GM23248 (cell line): ENCODE data around the gene RYR3. TPM values are rescaled to one million over a fixed set of nuclear protein-coding genes. Genes with fewer than 3 reads are reported as not detected.

Experiments
- DNase-seq: peaks from one replicate; pipeline ENCODE4 v3.0.0-alpha.2; 2015
- H2AFZ ChIP-seq: fragments of 200-600 bp; sonication (generic); 2 replicates; pipeline ENCODE4 v1.6.1; 2016; ENCODE audit warnings: antibody characterized with exemption
- H3F3A ChIP-seq: fragments of 200-600 bp; sonication (generic); 2 replicates; pipeline ENCODE4 v1.6.1; 2016; ENCODE audit warnings: mild to moderate bottlenecking, antibody characterized with exemption, mixed run types; ENCODE audit not compliant: insufficient read depth
- H3K27ac ChIP-seq: fragments of 200-600 bp; sonication (generic); 2 replicates; pipeline ENCODE4 v1.5.1; 2016; ENCODE audit warnings: mild to moderate bottlenecking
- H3K27me3 ChIP-seq: fragments of 200-600 bp; sonication (generic); replicated peaks from 2 replicates; pipeline ENCODE4 v1.6.1; 2016; ENCODE audit warnings: mild to moderate bottlenecking; ENCODE audit not compliant: insufficient read depth
- H3K36me3 ChIP-seq: fragments of 200-600 bp; sonication (generic); 2 replicates; pipeline ENCODE4 v1.6.1; 2016; ENCODE audit warnings: low read depth, mild to moderate bottlenecking
- H3K4me1 ChIP-seq: fragments of 200-600 bp; sonication (generic); 2 replicates; pipeline ENCODE4 v1.6.1; 2016; ENCODE audit warnings: mild to moderate bottlenecking; ENCODE audit not compliant: insufficient read depth
- H3K4me2 ChIP-seq: fragments of 200-600 bp; sonication (generic); one replicate; pipeline ENCODE4 v1.6.1; 2016; ENCODE audit warnings: mild to moderate bottlenecking; ENCODE audit not compliant: unreplicated experiment
- H3K4me3 ChIP-seq: fragments of 200-600 bp; sonication (generic); 2 replicates; pipeline ENCODE4 v1.5.1; 2016; ENCODE audit warnings: mild to moderate bottlenecking
- H3K79me2 ChIP-seq: fragments of 200-600 bp; sonication (generic); 2 replicates; pipeline ENCODE4 v1.6.1; 2016; ENCODE audit warnings: mild to moderate bottlenecking; ENCODE audit not compliant: insufficient read depth
- H3K9ac ChIP-seq: fragments of 200-600 bp; sonication (generic); 2 replicates; pipeline ENCODE4 v1.6.1; 2016; ENCODE audit warnings: mild to moderate bottlenecking
- H3K9me2 ChIP-seq: fragments of 200-600 bp; sonication (generic); 2 replicates; pipeline ENCODE4 v1.6.1; 2016; ENCODE audit warnings: mixed run types, mild to moderate bottlenecking, moderate library complexity; ENCODE audit not compliant: insufficient read depth
- H3K9me3 ChIP-seq: fragments of 200-600 bp; sonication (generic); one replicate; pipeline ENCODE4 v1.6.1; 2017; ENCODE audit warnings: low read depth
- H4K20me1 ChIP-seq: fragments of 200-600 bp; sonication (generic); 2 replicates; pipeline ENCODE4 v1.6.0; 2016; ENCODE audit not compliant: insufficient read depth
- EZH2 ChIP-seq: fragments of 200-600 bp; sonication (generic); IDR thresholded peaks from 2 replicates; pipeline ENCODE4 v1.6.1; 2018; ENCODE audit warnings: antibody characterized with exemption, mild to moderate bottlenecking; ENCODE audit not compliant: insufficient read depth, poor library complexity, severe bottlenecking
- EZH2phosphoT487 ChIP-seq: fragments of 200-600 bp; sonication (generic); IDR thresholded peaks from 2 replicates; pipeline ENCODE4 v1.6.1; 2018; ENCODE audit warnings: antibody characterized with exemption, moderate library complexity, mild to moderate bottlenecking, low read depth; ENCODE audit not compliant: insufficient read depth
- WGBS, 2 experiments: methylation state at CpG; one replicate each; pipeline ENCODE4 v1.1.6; 2015 to 2017; ENCODE audit warnings: low lambda C conversion rate in 2 of 2, low coverage in 1 of 2; ENCODE audit errors: missing lambda C conversion rate in 2 of 2; 5-methylcytosine and 5-hydroxymethylcytosine counted together
- in situ Hi-C: fragments of 300-500 bp; cut with MboI; formaldehyde crosslinking; loops from 2 replicates; pipeline ENCODE4 v1.15.0; 2020
- polyA plus RNA-seq: library from polyadenylated mRNA; unstranded; fragments of >200 nt; fragmentation: Nextera tagmentation; extraction: Ambion mirVana; gene quantifications from 2 replicates; pipeline ENCODE4 v1.2.1, GENCODE V29; 2016
- total RNA-seq: library from RNA; depleted of rRNA; stranded (reverse); fragments of >200 nt; shearing (Covaris generic); gene quantifications from 2 replicates; pipeline ENCODE4 v1.2.3, GENCODE V29; 2014

Gene RYR3
- total and polyA plus RNA-seq, 2 experiments from 2014 or later: 0.26 TPM; not detected in 1

- no peak overlapping the region for H3K9ac ChIP-seq
- no peak overlapping the region for H3K27ac ChIP-seq
Measured at GRCh38 chr15:33710748-33711147, 400.0 kb downstream of the RYR3 start.

GRCh38 chr15:33716025-33716424 is 405.3 kb downstream of the RYR3 start:
- no peak overlapping the region for H3K4me2 ChIP-seq
- TF ChIP-seq EZH2phosphoT487 (no peak), EZH2 (no peak)
- no peak overlapping the region for H3K4me3 ChIP-seq
- no peak overlapping the region for H3K9ac ChIP-seq
- no peak overlapping the region for H2AFZ ChIP-seq
- no peak for DNase-seq
- no peaks in the 10 kb centered on the region for H3K9me3 ChIP-seq
- in situ Hi-C loops: no loop called here
- no peak overlapping the region for H3K27ac ChIP-seq
- H3K27me3 ChIP-seq: no peaks in the 10 kb centered on the region
- H3K9me2 ChIP-seq: no peaks in the 10 kb centered on the region
- no peaks in the 10 kb centered on the region for H4K20me1 ChIP-seq
- 69 to 76% methylated on average over 5 of the region's 5 CpGs for WGBS, 2 experiments
- peaks cover 6% of the 10 kb centered on the region for H3K4me1 ChIP-seq
- H3K36me3 ChIP-seq: no peaks in the 10 kb centered on the region
- H3K79me2 ChIP-seq: no peaks in the 10 kb centered on the region
- peaks cover 4% of the 10 kb centered on the region for H3F3A ChIP-seq

More at GRCh38 chr15:33710748-33711147, 400.0 kb downstream of the RYR3 start:
- Histone ChIP-seq H3K36me3 (no peaks in the 10 kb centered on the region), H3K4me1 (no peaks in the 10 kb centered on the region), H3K9me2 (no peaks in the 10 kb centered on the region), H2AFZ (no peak overlapping the region), H3K79me2 (no peaks in the 10 kb centered on the region), H3F3A (no peaks in the 10 kb centered on the region), H3K4me3 (no peak overlapping the region), H3K9me3 (no peaks in the 10 kb centered on the region), H3K4me2 (no peak overlapping the region), H3K27me3 (no peaks in the 10 kb centered on the region), H4K20me1 (no peaks in the 10 kb centered on the region)
- in situ Hi-C loops: no loop called here
- no peak for DNase-seq
- TF ChIP-seq EZH2: no peak
- no peak for TF ChIP-seq EZH2phosphoT487

- H3F3A ChIP-seq: peaks cover 22% of the 10 kb centered on the region
- peak; percentile 86 for DNase-seq
- no peak overlapping the region for H3K9ac ChIP-seq
- 0 out of 2 replicates have a peak overlapping the region, but pooled peaks have one; percentile 4 for H3K27ac ChIP-seq
- in situ Hi-C loops: no loop called here
- H2AFZ ChIP-seq: no peak overlapping the region
- TF ChIP-seq EZH2phosphoT487 (no peak), EZH2 (no peak)
- no peaks in the 10 kb centered on the region for H3K36me3 ChIP-seq
- H3K4me3 ChIP-seq: no peak overlapping the region
- WGBS, 2 experiments: 60 to 70% methylated on average over 5 of the region's 5 CpGs
- H3K4me2 ChIP-seq: peak overlapping the region; percentile 2
- H3K27me3 ChIP-seq: no peaks in the 10 kb centered on the region
- no peaks in the 10 kb centered on the region for H3K79me2 ChIP-seq
- no peaks in the 10 kb centered on the region for H3K9me3 ChIP-seq
- H4K20me1 ChIP-seq: no peaks in the 10 kb centered on the region
- no peaks in the 10 kb centered on the region for H3K9me2 ChIP-seq
- peaks cover 20% of the 10 kb centered on the region for H3K4me1 ChIP-seq
Measured at GRCh38 chr15:33720952-33721351, 410.2 kb downstream of the RYR3 start.

- Histone ChIP-seq H4K20me1 (no peaks in the 10 kb centered on the region), H2AFZ (no peak overlapping the region), H3K4me3 (no peak overlapping the region), H3K79me2 (no peaks in the 10 kb centered on the region), H3K9ac (no peak overlapping the region), H3K4me1 (peaks cover 20% of the 10 kb centered on the region), H3K9me3 (no peaks in the 10 kb centered on the region), H3K27ac (peak overlapping the region; percentile 32; the same call in 1 of the 2 replicates), H3K36me3 (no peaks in the 10 kb centered on the region), H3F3A (peaks cover 22% of the 10 kb centered on the region), H3K9me2 (no peaks in the 10 kb centered on the region), H3K27me3 (no peaks in the 10 kb centered on the region), H3K4me2 (peak overlapping the region; percentile 45)
- in situ Hi-C loops: no loop called here
- peak; percentile 83 for DNase-seq
- 25 to 32% methylated on average over 2 of the region's 2 CpGs for WGBS, 2 experiments
- TF ChIP-seq EZH2phosphoT487: no peak
- TF ChIP-seq EZH2: no peak
Measured at GRCh38 chr15:33722005-33722672, 411.4 kb downstream of the RYR3 start.
